Ishikawa (cell line): ENCODE data around the gene CDC42BPB.

Experiments used
- CEBPB ChIP-seq: IDR thresholded peaks from 2 replicates; pipeline ENCODE4 v1.6.1; 2012
- CREB1 ChIP-seq: IDR thresholded peaks from 2 replicates; pipeline ENCODE4 v1.6.1; 2012; ENCODE audit warnings: low read depth
- MAX ChIP-seq: IDR thresholded peaks from 2 replicates; pipeline ENCODE4 v1.6.1; 2012
- RAD21 ChIP-seq: IDR thresholded peaks from 2 replicates; pipeline ENCODE4 v1.6.1; 2012; ENCODE audit warnings: low read depth
- REST ChIP-seq: IDR thresholded peaks from 2 replicates; pipeline ENCODE4 v1.6.1; 2012; ENCODE audit warnings: low read depth, mild to moderate bottlenecking
- TAF1 ChIP-seq: IDR thresholded peaks from 2 replicates; pipeline ENCODE4 v1.6.1; 2012; ENCODE audit warnings: low read depth, mild to moderate bottlenecking
- USF1 ChIP-seq: IDR thresholded peaks from 2 replicates; pipeline ENCODE4 v1.6.1; 2012

- TF ChIP-seq TAF1 (no peak), CREB1 (no peak), MAX (no peak), RAD21 (no peak), USF1 (no peak), REST (no peak), CEBPB (no peak)
These were observed 117.4 kb downstream of the CDC42BPB start for GRCh38 chr14:102939820-102940561.
